HG03342 (cell line): Measurements from ENCODE around the gene MARCO.
"Not testable (repeated sequence)": the region's sequence is repeated elsewhere in the genome, so short reads cannot be mapped to it uniquely, and the experiment has no call there.

Experiments used
- ATAC-seq: cut with Tn5 transposase; IDR thresholded peaks from one replicate; pipeline ENCODE4 v1.9.1; 2021; ENCODE audit warnings: mild to moderate bottlenecking, moderate library complexity; ENCODE audit not compliant: unreplicated experiment

Gene MARCO

DNA sequence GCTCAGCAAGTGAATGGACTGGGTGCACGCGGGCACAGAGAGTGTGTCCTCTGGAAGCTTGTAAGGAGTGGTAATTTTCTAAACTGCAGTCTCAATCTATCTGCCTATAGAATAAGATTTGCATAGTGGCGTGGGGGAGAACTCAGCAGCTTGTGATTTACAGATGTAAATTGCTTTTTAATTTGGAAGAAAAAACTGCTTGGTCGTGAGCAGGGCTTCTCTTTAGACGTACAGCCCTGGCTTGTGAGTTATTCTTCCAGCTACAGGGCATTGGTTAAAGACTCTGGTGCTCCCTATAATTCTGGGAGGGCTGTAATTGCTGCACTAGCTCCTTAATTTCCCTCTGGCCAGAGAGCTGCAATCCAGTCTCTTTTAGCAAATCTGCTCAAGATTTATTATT lies 84.9 kb downstream of the MARCO start:
- ATAC-seq = no peak

GRCh38 chr2:119028327-119029174 lies 86.6 kb downstream of the MARCO start:
- no peak for ATAC-seq

DNA sequence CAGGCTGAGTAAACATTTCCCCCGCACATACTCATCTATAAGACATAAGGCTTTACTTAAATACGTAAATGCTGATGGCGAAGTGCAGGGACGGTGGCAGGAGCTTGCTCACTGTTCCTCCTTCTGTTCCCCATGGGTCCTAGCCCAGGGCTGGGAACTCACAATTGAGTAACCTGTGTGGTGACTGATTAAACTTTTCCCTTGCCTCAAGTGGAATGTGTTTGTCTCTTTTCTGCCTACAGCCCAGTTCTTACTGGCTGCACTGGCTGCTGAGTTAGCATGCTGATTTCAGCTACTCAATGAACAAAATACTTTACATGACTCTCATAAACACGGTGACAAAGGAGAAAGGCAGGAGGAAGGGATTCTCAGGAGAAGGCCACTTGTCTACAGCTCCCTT lies 87.3 kb downstream of the MARCO start:
- no peak for ATAC-seq

- not testable (repeated sequence) for ATAC-seq
Measured at GRCh38 chr2:119037922-119038321, 95.9 kb downstream of the MARCO start.

GRCh38 chr2:119040730-119041129 lies 98.7 kb downstream of the MARCO start:
- no peak for ATAC-seq
